ENCODE measurements around the gene NETO2.

Gene NETO2

GRCh38 chr16:47052666-47053640 is 90.8 kb downstream of the NETO2 start:
- no peaks in the 10 kb centered on the region for H3K36me3 ChIP-seq (ENCODE audit: control insufficient read depth in 1 of 2, insufficient read depth in 2 of 2, low read length in 2 of 2)
- H3K4me3 ChIP-seq (ENCODE audit: low read depth in 1 of 2, low read length in 2 of 2), result no peak overlapping the region
- H3K27me3 ChIP-seq (ENCODE audit: low read depth, low read length), result no peaks in the 10 kb centered on the region
- H3K27ac ChIP-seq (ENCODE audit: low read length), result no peak overlapping the region
- H3K9me3 ChIP-seq (ENCODE audit: control insufficient read depth in 1 of 2, low read length in 2 of 2), result no peaks in the 10 kb centered on the region
- H3K4me1 ChIP-seq (ENCODE audit: control insufficient read depth in 1 of 2, insufficient read depth in 2 of 2, low read length in 2 of 2), result no peaks in the 10 kb centered on the region

DNA sequence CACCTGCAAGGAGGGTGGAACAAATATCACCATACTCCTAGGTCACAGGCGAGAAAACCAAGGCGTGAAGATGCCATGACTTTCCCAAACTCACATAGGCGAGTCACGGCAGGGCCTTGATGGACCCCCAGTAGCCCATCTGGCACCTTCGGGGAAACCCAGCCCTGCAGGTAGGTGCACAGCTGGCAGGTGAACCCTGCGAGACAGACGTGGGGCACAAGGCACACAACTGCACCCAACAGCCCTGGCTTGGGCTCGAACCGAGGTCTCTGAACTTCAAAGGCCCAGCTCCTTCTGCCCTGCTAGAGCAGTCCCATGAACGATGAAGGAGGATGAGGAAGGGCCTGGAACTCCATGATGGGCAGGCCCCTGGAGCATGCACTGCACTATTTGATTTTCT is 92.7 kb downstream of the NETO2 start:
- H3K36me3 ChIP-seq (ENCODE audit: control insufficient read depth in 1 of 2, insufficient read depth in 2 of 2, low read length in 2 of 2), result no peaks in the 10 kb centered on the region
- no peaks in the 10 kb centered on the region for H3K4me1 ChIP-seq (ENCODE audit: control insufficient read depth in 1 of 2, insufficient read depth in 2 of 2, low read length in 2 of 2)
- no peaks in the 10 kb centered on the region for H3K27me3 ChIP-seq (ENCODE audit: low read depth, low read length)
- H3K4me3 ChIP-seq (ENCODE audit: low read depth in 1 of 2, low read length in 2 of 2), result no peak overlapping the region
- no peak overlapping the region for H3K27ac ChIP-seq (ENCODE audit: low read length)
- no peaks in the 10 kb centered on the region for H3K9me3 ChIP-seq (ENCODE audit: control insufficient read depth in 1 of 2, low read length in 2 of 2)

GRCh38 chr16:47049901-47050583 is 93.7 kb downstream of the NETO2 start:
- Histone ChIP-seq H3K9me3 (ENCODE audit: control insufficient read depth in 1 of 2, low read length in 2 of 2) (no peaks in the 10 kb centered on the region), H3K27ac (ENCODE audit: low read length) (no peak overlapping the region), H3K4me3 (ENCODE audit: low read depth in 1 of 2, low read length in 2 of 2) (no peak overlapping the region), H3K36me3 (ENCODE audit: control insufficient read depth in 1 of 2, insufficient read depth in 2 of 2, low read length in 2 of 2) (no peaks in the 10 kb centered on the region), H3K27me3 (ENCODE audit: low read depth, low read length) (no peaks in the 10 kb centered on the region), H3K4me1 (ENCODE audit: control insufficient read depth in 1 of 2, insufficient read depth in 2 of 2, low read length in 2 of 2) (no peaks in the 10 kb centered on the region)

DNA sequence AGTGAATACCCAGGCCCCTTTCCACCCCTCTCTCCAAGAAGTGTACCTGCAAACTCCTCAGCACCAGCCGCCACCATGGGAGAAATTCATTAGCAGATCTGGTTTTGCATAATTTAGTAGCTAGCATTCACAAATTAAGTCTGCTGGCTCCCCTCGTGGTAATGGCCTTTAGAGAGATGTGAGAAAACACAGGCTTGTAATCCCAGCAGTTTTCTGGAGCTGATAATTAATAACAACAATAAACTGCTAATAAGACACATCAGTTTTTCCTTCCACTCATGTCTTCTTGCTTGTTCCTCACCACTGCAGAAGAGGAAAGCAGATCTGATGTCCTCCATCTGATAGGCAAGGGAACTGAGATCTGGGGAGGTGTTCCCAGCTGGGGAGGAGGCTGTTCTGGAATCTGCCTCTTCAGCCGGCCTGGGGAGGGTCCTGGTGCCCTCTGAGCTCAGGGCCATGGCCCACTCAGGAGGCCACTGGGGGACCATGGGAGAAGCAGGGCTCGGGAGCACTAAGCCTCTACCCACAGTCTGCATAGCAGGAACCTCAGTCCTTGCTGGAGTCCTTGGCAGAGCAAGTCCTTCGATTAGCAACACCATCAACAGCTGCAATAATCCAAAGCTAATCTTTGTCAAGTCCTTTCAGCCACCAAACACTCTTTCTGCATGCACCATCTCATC is 96.1 kb downstream of the NETO2 start:
- Histone ChIP-seq H3K9me3 (ENCODE audit: control insufficient read depth in 1 of 2, low read length in 2 of 2) (no peaks in the 10 kb centered on the region), H3K4me1 (ENCODE audit: control insufficient read depth in 1 of 2, insufficient read depth in 2 of 2, low read length in 2 of 2) (no peaks in the 10 kb centered on the region), H3K27ac (ENCODE audit: low read length) (no peak overlapping the region), H3K27me3 (ENCODE audit: low read depth, low read length) (no peaks in the 10 kb centered on the region), H3K36me3 (ENCODE audit: control insufficient read depth in 1 of 2, insufficient read depth in 2 of 2, low read length in 2 of 2) (no peaks in the 10 kb centered on the region), H3K4me3 (ENCODE audit: low read depth in 1 of 2, low read length in 2 of 2) (no peak overlapping the region)

GRCh38 chr16:47046726-47047523 is 96.8 kb downstream of the NETO2 start:
- Histone ChIP-seq H3K27me3 (ENCODE audit: low read depth, low read length) (no peaks in the 10 kb centered on the region), H3K4me3 (ENCODE audit: low read depth in 1 of 2, low read length in 2 of 2) (no peak overlapping the region), H3K36me3 (ENCODE audit: control insufficient read depth in 1 of 2, insufficient read depth in 2 of 2, low read length in 2 of 2) (no peaks in the 10 kb centered on the region), H3K4me1 (ENCODE audit: control insufficient read depth in 1 of 2, insufficient read depth in 2 of 2, low read length in 2 of 2) (no peaks in the 10 kb centered on the region), H3K9me3 (ENCODE audit: control insufficient read depth in 1 of 2, low read length in 2 of 2) (no peaks in the 10 kb centered on the region), H3K27ac (ENCODE audit: low read length) (no peak overlapping the region)

DNA sequence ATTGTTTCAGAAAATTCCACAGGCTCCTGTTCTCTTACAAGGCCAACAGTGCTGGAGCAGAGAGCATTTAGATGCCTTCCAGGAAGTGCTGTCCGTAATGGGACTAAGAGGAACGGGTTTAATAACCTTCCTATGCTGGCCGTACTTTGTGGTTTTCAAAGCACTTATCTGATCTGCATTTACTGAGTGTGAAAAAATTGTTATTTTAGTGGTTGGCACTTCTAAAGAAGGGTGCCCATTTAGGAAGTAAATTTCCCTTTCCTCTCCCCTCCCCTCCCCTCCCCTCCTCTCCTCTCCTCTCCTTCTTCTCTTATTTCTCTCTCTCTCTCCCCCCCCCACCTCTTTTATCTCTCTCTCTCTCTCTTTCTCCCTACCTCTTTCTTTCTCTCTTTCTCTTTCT is 98.3 kb downstream of the NETO2 start:
- H3K27ac ChIP-seq (ENCODE audit: low read length), result no peak overlapping the region
- H3K4me1 ChIP-seq (ENCODE audit: control insufficient read depth in 1 of 2, insufficient read depth in 2 of 2, low read length in 2 of 2), result no peaks in the 10 kb centered on the region

DNA sequence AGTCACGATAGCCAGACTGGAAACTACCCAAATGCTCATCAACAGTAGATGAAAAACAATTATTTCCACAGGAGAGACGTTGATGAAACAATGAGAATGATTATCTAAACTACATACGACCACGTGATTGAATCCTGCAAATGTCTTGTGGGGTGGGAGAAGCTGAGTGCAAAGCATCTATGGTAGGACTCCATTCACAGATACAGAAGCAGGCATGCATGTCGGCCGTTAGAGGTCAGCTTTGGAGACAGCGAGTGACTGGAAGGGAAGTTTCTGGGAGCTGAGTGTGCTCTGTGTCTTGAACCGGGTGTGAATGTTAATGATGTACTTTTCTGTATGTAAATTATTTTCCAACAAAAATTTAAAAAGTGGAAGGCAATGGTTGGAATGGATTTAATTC is 98.7 kb downstream of the NETO2 start:
- Histone ChIP-seq H3K27me3 (ENCODE audit: low read depth, low read length) (no peaks in the 10 kb centered on the region), H3K27ac (ENCODE audit: low read length) (no peak overlapping the region), H3K4me3 (ENCODE audit: low read depth in 1 of 2, low read length in 2 of 2) (no peak overlapping the region)

More for the DNA sequence above, 98.3 kb downstream of the NETO2 start:
- Histone ChIP-seq H3K9me3 (ENCODE audit: control insufficient read depth in 1 of 2, low read length in 2 of 2) (no peaks in the 10 kb centered on the region), H3K36me3 (ENCODE audit: control insufficient read depth in 1 of 2, insufficient read depth in 2 of 2, low read length in 2 of 2) (no peaks in the 10 kb centered on the region), H3K4me3 (ENCODE audit: low read depth in 1 of 2, low read length in 2 of 2) (no peak overlapping the region), H3K27me3 (ENCODE audit: low read depth, low read length) (no peaks in the 10 kb centered on the region)

DNA sequence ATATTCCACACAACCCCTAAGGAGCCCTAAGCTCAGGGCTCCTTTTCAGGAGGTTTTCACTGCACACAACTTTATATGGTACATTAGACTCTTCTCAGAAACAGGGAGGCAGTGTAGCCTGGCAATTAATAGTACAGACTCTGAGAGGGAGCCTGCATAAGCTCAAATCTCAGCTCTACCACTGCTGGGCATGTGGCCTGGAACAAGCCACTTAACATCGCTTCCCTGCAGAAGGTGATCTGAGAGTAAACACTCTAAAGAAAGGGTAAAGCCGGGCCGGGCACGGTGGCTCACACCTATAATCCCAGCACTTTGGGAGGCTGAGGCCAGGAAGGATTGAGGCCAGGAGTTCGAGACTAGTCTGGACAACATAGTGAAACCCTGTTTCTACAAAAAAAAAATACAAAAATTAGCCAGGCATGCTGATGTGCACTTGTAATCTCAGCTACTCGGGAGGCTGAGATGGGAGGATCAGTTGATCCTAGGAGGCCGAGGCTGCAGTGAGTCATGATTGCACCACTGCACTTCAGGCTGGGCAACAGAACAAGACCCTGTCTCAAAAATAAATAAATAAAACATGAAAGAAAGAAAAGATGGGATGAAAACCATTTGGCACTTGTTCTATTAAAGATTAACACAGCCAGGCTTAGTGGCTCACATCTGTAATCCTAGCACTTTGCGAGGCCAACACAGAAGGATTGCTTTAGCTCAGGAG is 99.6 kb downstream of the NETO2 start:
- Histone ChIP-seq H3K4me3 (ENCODE audit: low read depth in 1 of 2, low read length in 2 of 2) (no peak overlapping the region), H3K36me3 (ENCODE audit: control insufficient read depth in 1 of 2, insufficient read depth in 2 of 2, low read length in 2 of 2) (no peaks in the 10 kb centered on the region), H3K27ac (ENCODE audit: low read length) (no peak overlapping the region), H3K9me3 (ENCODE audit: control insufficient read depth in 1 of 2, low read length in 2 of 2) (no peaks in the 10 kb centered on the region), H3K4me1 (ENCODE audit: control insufficient read depth in 1 of 2, insufficient read depth in 2 of 2, low read length in 2 of 2) (no peaks in the 10 kb centered on the region), H3K27me3 (ENCODE audit: low read depth, low read length) (no peaks in the 10 kb centered on the region)

More for the DNA sequence above, 98.7 kb downstream of the NETO2 start:
- Histone ChIP-seq H3K36me3 (ENCODE audit: control insufficient read depth in 1 of 2, insufficient read depth in 2 of 2, low read length in 2 of 2) (no peaks in the 10 kb centered on the region), H3K4me1 (ENCODE audit: control insufficient read depth in 1 of 2, insufficient read depth in 2 of 2, low read length in 2 of 2) (no peaks in the 10 kb centered on the region), H3K9me3 (ENCODE audit: control insufficient read depth in 1 of 2, low read length in 2 of 2) (no peaks in the 10 kb centered on the region)

- Histone ChIP-seq H3K27me3 (ENCODE audit: low read depth, low read length) (no peaks in the 10 kb centered on the region), H3K4me3 (ENCODE audit: low read depth in 1 of 2, low read length in 2 of 2) (no peak overlapping the region), H3K36me3 (ENCODE audit: control insufficient read depth in 1 of 2, insufficient read depth in 2 of 2, low read length in 2 of 2) (no peaks in the 10 kb centered on the region), H3K9me3 (ENCODE audit: control insufficient read depth in 1 of 2, low read length in 2 of 2) (no peaks in the 10 kb centered on the region), H3K4me1 (ENCODE audit: control insufficient read depth in 1 of 2, insufficient read depth in 2 of 2, low read length in 2 of 2) (no peaks in the 10 kb centered on the region), H3K27ac (ENCODE audit: low read length) (no peak overlapping the region)
Observed at GRCh38 chr16:47043200-47043599, 100.5 kb downstream of the NETO2 start.

DNA sequence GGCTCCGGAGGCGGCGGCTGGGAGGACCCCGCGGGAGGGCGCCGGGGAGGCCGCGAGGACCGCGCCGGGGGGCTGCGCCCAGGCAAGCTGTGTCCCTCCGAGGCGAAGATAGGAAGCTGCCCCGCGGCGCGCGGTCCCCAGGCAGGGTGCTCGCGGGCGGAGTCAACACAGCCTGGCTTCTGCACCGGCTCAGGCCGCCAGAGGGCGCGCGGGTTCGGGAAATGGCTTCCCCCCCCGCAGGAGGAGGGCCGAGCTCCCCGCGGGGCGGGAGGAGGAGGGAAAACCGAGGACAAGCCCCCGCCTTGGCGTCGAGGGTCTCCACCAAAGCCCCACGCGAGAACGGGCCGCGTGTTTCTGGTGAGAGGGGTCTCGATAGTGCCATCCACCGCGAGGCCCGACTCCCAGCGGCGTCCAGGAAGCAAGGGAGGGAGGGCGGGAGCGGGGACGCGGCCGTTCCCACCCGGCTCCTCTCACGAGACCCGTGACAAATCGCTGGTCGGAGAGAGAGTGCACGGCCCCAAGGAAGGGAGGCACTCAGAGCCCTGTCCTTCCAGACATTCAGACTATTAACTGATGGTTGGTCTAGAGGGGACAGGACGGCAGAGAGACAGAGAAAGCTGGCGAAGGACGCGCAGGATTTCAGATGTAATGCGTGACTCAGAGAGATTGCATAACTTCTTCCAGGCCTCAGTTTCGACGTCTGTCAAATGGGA is 105.8 kb downstream of the NETO2 start:
- no peak overlapping the region for H3K27ac ChIP-seq (ENCODE audit: low read length)
- H3K4me3 ChIP-seq (ENCODE audit: low read depth in 1 of 2, low read length in 2 of 2), result peak overlapping the region; percentile 59 to 81
- H3K27me3 ChIP-seq (ENCODE audit: low read depth, low read length), result no peaks in the 10 kb centered on the region
- no peaks in the 10 kb centered on the region for H3K9me3 ChIP-seq (ENCODE audit: control insufficient read depth in 1 of 2, low read length in 2 of 2)
- no peaks in the 10 kb centered on the region for H3K36me3 ChIP-seq (ENCODE audit: control insufficient read depth in 1 of 2, insufficient read depth in 2 of 2, low read length in 2 of 2)
- H3K4me1 ChIP-seq (ENCODE audit: control insufficient read depth in 1 of 2, insufficient read depth in 2 of 2, low read length in 2 of 2), result no peaks in the 10 kb centered on the region

Measured in muscle layer of duodenum (tissue), 2 donors.